Measurements from ENCODE around the gene WDR81.

DNA sequence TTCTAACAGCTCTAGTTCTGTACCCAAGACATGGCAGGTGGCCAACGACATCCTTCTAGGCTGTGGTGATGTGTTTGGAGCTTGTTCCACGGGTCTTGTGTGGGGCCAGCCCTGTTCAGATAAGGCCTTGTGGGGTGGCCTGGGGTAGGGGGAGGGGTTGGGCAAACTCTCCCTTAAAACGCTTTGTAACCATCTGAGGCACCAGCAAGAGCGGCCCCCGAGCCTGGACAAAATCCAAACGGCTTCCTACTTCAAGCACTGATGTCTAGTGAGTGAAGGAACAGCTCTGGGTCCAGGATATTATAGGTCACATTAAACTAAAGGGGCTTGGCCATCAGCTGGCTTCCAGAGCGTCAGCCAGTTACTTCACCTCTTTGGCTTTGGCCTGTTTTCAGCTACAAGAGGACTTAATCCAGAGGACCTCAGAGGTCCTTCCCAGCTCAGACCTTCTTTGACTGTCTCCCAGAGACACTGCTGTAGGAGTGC lies 49.2 kb downstream of the WDR81 start:
- TF ChIP-seq, protein P1, sequence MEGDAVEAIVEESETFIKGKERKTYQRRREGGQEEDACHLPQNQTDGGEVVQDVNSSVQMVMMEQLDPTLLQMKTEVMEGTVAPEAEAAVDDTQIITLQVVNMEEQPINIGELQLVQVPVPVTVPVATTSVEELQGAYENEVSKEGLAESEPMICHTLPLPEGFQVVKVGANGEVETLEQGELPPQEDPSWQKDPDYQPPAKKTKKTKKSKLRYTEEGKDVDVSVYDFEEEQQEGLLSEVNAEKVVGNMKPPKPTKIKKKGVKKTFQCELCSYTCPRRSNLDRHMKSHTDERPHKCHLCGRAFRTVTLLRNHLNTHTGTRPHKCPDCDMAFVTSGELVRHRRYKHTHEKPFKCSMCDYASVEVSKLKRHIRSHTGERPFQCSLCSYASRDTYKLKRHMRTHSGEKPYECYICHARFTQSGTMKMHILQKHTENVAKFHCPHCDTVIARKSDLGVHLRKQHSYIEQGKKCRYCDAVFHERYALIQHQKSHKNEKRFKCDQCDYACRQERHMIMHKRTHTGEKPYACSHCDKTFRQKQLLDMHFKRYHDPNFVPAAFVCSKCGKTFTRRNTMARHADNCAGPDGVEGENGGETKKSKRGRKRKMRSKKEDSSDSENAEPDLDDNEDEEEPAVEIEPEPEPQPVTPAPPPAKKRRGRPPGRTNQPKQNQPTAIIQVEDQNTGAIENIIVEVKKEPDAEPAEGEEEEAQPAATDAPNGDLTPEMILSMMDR (IDR thresholded peaks at IDR 0.05), result no peak
- TF ChIP-seq POLR2A (IDR thresholded peaks at IDR 0.05) (no peak), POLR2AphosphoS5 (IDR thresholded peaks at IDR 0.05) (no peak)
